Activated CD4-positive, alpha-beta T cell treated with anti-CD3 and anti-CD28 coated beads, Interleukin-2, amount 50 U/mL, for 4 hours (primary cell): Measurements from ENCODE around the gene ITGBL1.

Experiments used
- DNase-seq, 2 experiments: peaks; one replicate each; pipeline ENCODE4 v3.0.0-alpha.2; 2020

Gene ITGBL1

GRCh38 chr13:101451641-101452040 is 834 bp upstream of the ITGBL1 start:
- DNase-seq = no peak

- DNase-seq = no peak
Measured at GRCh38 chr13:101453784-101454201, 1.3 kb downstream of the ITGBL1 start.

GRCh38 chr13:101454767-101455166 is 2.3 kb downstream of the ITGBL1 start:
- no peak for DNase-seq

GRCh38 chr13:101455863-101456262 is 3.4 kb downstream of the ITGBL1 start:
- no peak for DNase-seq

GRCh38 chr13:101457176-101457575 is 4.7 kb downstream of the ITGBL1 start:
- DNase-seq = no peak

GRCh38 chr13:101465877-101466276 is 13.4 kb downstream of the ITGBL1 start:
- no peak for DNase-seq

- no peak for DNase-seq
Measured at GRCh38 chr13:101467415-101467814, 14.9 kb downstream of the ITGBL1 start.

- no peak for DNase-seq
Measured at GRCh38 chr13:101473458-101473857, 21.0 kb downstream of the ITGBL1 start.

GRCh38 chr13:101474419-101474957 is 22.0 kb downstream of the ITGBL1 start:
- DNase-seq = no peak

- no peak for DNase-seq
Measured at GRCh38 chr13:101475536-101475935, 23.1 kb downstream of the ITGBL1 start.

GRCh38 chr13:101481421-101481820 is 28.9 kb downstream of the ITGBL1 start:
- no peak for DNase-seq

- no peak for DNase-seq
Measured at GRCh38 chr13:101486708-101487437, 34.4 kb downstream of the ITGBL1 start.

- no peak for DNase-seq
Measured at GRCh38 chr13:101487438-101487830, 35.0 kb downstream of the ITGBL1 start.

GRCh38 chr13:101488734-101489133 is 36.3 kb downstream of the ITGBL1 start:
- no peak for DNase-seq

- no peak for DNase-seq
Measured at GRCh38 chr13:101489643-101490405, 37.3 kb downstream of the ITGBL1 start.

GRCh38 chr13:101490406-101491015 is 38.0 kb downstream of the ITGBL1 start:
- no peak for DNase-seq

GRCh38 chr13:101492251-101492910 is 39.9 kb downstream of the ITGBL1 start:
- no peak for DNase-seq

- no peak for DNase-seq
Measured at GRCh38 chr13:101493541-101493940, 41.1 kb downstream of the ITGBL1 start.

- no peak for DNase-seq
Measured at GRCh38 chr13:101499406-101499805, 46.9 kb downstream of the ITGBL1 start.

GRCh38 chr13:101502618-101503017 is 50.1 kb downstream of the ITGBL1 start:
- no peak for DNase-seq

GRCh38 chr13:101511161-101511560 is 58.7 kb downstream of the ITGBL1 start:
- DNase-seq = no peak

- DNase-seq = no peak
Measured at GRCh38 chr13:101511766-101512165, 59.3 kb downstream of the ITGBL1 start.

- DNase-seq = no peak
Measured at GRCh38 chr13:101512650-101513049, 60.2 kb downstream of the ITGBL1 start.
